Endodermal cell (in vitro differentiated cells): ENCODE data around the gene TUBA8. TPM values are rescaled to one million over a fixed set of nuclear protein-coding genes. Genes with fewer than 3 reads are reported as not detected.

Experiments
- DNase-seq: peaks from one replicate; pipeline ENCODE4 v3.0.0-alpha.2; 2017
- H3K27ac ChIP-seq: 2 replicates; pipeline ENCODE4 v1.5.1; 2013; ENCODE audit warnings: mild to moderate bottlenecking, low read depth, low read length, moderate library complexity
- H3K27me3 ChIP-seq: 2 replicates; pipeline ENCODE4 v1.6.1; 2013; ENCODE audit warnings: mild to moderate bottlenecking, low read length, moderate library complexity; ENCODE audit not compliant: insufficient read depth, control insufficient read depth, poor library complexity, severe bottlenecking
- H3K36me3 ChIP-seq: 2 replicates; pipeline ENCODE4 v1.7.0; 2013; ENCODE audit warnings: mild to moderate bottlenecking, low read length, moderate library complexity; ENCODE audit not compliant: control insufficient read depth, insufficient read depth
- H3K4me1 ChIP-seq: one replicate; pipeline ENCODE4 v1.7.0; 2013; ENCODE audit warnings: low read length; ENCODE audit not compliant: control insufficient read depth, insufficient read depth
- H3K4me3 ChIP-seq: 2 replicates; pipeline ENCODE4 v1.5.1; 2013; ENCODE audit warnings: mild to moderate bottlenecking, low read length, moderate library complexity
- H3K9ac ChIP-seq: 2 replicates; pipeline ENCODE4 v1.6.1; 2013; ENCODE audit warnings: mild to moderate bottlenecking, low read length, moderate library complexity; ENCODE audit not compliant: poor library complexity, severe bottlenecking; ENCODE audit errors: extremely low read depth
- H3K9me3 ChIP-seq: 2 replicates; pipeline ENCODE4 v1.6.1; 2013; ENCODE audit warnings: mild to moderate bottlenecking, low read length, moderate library complexity; ENCODE audit not compliant: control insufficient read depth
- H3K27ac Mint-ChIP-seq: 2 replicates; pipeline ENCODE4 v1.8.0; 2020; ENCODE audit warnings: mixed read lengths
- H3K27me3 Mint-ChIP-seq: 2 replicates; pipeline ENCODE4 v1.8.0; 2021; ENCODE audit warnings: mild to moderate bottlenecking, mixed read lengths; ENCODE audit not compliant: insufficient read depth
- H3K36me3 Mint-ChIP-seq: 2 replicates; pipeline ENCODE4 v1.8.0; 2020; ENCODE audit warnings: low read depth, mixed read lengths
- H3K4me1 Mint-ChIP-seq: 2 replicates; pipeline ENCODE4 v1.8.0; 2020; ENCODE audit warnings: mixed read lengths
- H3K4me3 Mint-ChIP-seq: 2 replicates; pipeline ENCODE4 v1.8.0; 2020; ENCODE audit warnings: mild to moderate bottlenecking, moderate library complexity, mixed read lengths
- H3K9me3 Mint-ChIP-seq: 2 replicates; pipeline ENCODE4 v1.8.0; 2020; ENCODE audit warnings: mild to moderate bottlenecking, mixed read lengths
- WGBS, 2 experiments: methylation state at CpG; one replicate each; pipeline versions ENCODE4 v1.1.5 to v1.1.7; 2013; ENCODE audit warnings: missing lambda C conversion rate in 2 of 2, mixed read lengths in 1 of 2; ENCODE audit not compliant: insufficient coverage in 1 of 2, insufficient read length in 1 of 2; 5-methylcytosine and 5-hydroxymethylcytosine counted together
- total RNA-seq, 2 donors: library from RNA; stranded (reverse); fragmentation: NEBNext Ultra II Directional in 1 of 2; extraction: Animal tissue kit (Norgen Biotek cat#: 25700) in 1 of 2; gene quantifications; 2 replicates in 1 of 2; 3 replicates in 1 of 2; pipeline ENCODE4 v1.2.1, GENCODE V29; 2021
- TF ChIP-seq, protein P1 (sequence below): fragments of 200-600 bp; sonication (generic); conservative IDR thresholded peaks from 2 replicates; pipeline ENCODE4 v1.5.0; 2021; ENCODE audit warnings: antibody characterized with exemption, mild to moderate bottlenecking

TUBA8 gene
- total RNA-seq, 2 donors from 2014 or later: 0.58 to 0.66 TPM

DNA sequence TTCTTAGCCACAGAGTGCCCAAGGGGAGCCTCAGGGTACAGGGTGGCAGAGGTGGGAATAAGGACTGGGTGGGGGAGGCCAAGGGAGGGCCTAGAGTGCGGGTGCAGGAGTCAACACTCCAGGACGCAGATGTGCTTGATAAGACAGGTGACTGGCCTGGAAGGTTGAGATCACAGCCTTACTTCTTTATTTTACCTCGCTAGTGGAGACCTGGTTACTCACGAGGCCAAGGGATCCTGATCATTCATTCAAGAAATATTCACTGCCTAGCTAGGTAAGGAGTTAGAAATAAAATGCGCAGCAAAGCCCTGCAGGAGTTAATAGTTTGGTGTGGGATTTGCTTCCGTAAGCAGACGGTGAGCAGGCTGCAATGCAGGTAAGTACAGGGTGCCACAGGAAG is 46.0 kb upstream of the TUBA8 start:
- H3K36me3 ChIP-seq: no peaks in the 10 kb centered on the region
- no peaks in the 10 kb centered on the region for H3K4me1 ChIP-seq
- no peaks in the 10 kb centered on the region for H3K9me3 ChIP-seq
- no peak overlapping the region for H3K4me3 Mint-ChIP-seq
- TF ChIP-seq, protein P1, sequence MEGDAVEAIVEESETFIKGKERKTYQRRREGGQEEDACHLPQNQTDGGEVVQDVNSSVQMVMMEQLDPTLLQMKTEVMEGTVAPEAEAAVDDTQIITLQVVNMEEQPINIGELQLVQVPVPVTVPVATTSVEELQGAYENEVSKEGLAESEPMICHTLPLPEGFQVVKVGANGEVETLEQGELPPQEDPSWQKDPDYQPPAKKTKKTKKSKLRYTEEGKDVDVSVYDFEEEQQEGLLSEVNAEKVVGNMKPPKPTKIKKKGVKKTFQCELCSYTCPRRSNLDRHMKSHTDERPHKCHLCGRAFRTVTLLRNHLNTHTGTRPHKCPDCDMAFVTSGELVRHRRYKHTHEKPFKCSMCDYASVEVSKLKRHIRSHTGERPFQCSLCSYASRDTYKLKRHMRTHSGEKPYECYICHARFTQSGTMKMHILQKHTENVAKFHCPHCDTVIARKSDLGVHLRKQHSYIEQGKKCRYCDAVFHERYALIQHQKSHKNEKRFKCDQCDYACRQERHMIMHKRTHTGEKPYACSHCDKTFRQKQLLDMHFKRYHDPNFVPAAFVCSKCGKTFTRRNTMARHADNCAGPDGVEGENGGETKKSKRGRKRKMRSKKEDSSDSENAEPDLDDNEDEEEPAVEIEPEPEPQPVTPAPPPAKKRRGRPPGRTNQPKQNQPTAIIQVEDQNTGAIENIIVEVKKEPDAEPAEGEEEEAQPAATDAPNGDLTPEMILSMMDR: no peak
- no peak overlapping the region for H3K4me3 ChIP-seq
- WGBS, 2 experiments: 95% methylated on average over 3 to 7 of the region's 7 CpGs
- no peak overlapping the region for H3K27ac Mint-ChIP-seq
- DNase-seq: no peak
- peaks cover 13% of the 10 kb centered on the region for H3K27me3 ChIP-seq
- H3K27me3 Mint-ChIP-seq: peaks cover 24% of the 10 kb centered on the region
- no peaks in the 10 kb centered on the region for H3K36me3 Mint-ChIP-seq
- H3K9ac ChIP-seq: no peak overlapping the region
- H3K27ac ChIP-seq: no peak overlapping the region
- peaks cover 12% of the 10 kb centered on the region for H3K4me1 Mint-ChIP-seq
- H3K9me3 Mint-ChIP-seq: no peaks in the 10 kb centered on the region

DNA sequence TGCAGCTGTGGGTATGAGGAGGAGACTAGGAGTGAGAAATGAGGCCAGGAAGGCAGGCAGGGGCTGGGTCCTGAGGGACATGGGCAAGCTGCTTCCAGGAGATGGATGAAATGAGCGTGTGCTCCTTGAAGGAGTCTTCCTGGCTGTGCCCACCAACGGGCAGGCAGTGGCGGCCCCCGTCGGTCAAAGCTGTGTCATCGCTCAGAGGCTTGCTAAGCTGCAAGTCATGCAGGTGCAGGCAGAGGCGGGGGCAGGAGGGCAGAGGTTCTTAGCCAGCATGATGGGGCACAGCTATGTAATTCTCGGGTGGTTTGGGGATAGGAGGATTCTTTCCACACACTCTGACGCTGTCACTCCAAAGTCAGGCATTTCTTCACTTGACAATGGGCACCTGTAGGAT is 45.4 kb upstream of the TUBA8 start:
- H3K4me3 ChIP-seq: no peak overlapping the region
- no peak overlapping the region for H3K9ac ChIP-seq
- DNase-seq: peak; percentile 81
- TF ChIP-seq, protein P1: peak; percentile 57
- peaks cover 13% of the 10 kb centered on the region for H3K27me3 ChIP-seq
- WGBS, 2 experiments: 68 to 75% methylated on average over 6 to 9 of the region's 9 CpGs
- Mint-ChIP-seq H3K36me3 (no peaks in the 10 kb centered on the region), H3K4me3 (no peak overlapping the region), H3K4me1 (peaks cover 12% of the 10 kb centered on the region), H3K27ac (no peak overlapping the region), H3K27me3 (peaks cover 24% of the 10 kb centered on the region), H3K9me3 (no peaks in the 10 kb centered on the region)
- no peaks in the 10 kb centered on the region for H3K36me3 ChIP-seq
- H3K9me3 ChIP-seq: no peaks in the 10 kb centered on the region
- H3K4me1 ChIP-seq: no peaks in the 10 kb centered on the region
- no peak overlapping the region for H3K27ac ChIP-seq

DNA sequence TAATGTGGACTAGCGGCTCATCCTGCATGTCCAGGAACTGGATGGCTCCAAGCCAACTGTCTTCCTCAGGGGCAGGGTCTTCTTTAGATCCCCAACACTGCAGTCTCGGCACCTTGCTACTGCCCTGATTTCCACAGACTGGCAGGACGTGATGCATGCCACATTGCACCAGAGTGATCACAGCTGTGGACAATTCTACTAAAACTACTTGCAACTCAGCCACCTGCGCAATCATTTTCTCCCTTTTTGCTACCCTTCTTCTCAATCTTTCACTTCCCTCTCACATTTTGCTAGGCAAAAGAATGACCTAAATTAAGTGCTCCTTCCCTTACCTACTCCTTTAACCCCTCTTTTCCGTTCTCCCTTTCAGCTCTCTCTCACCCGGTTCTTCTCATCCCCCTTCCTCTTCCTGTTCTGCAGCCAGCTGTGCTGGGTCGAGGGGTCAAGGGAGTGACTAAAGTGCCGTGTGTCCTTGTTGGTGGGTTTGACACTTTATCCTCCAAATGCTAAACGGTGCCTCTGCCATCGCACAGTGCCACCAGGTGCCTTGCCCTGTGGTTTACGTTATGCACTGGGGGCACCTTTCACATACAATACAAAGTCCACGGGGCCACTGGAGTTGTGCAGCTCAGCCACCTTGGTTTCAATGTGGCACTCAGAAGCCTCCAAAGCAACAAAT is 44.3 kb upstream of the TUBA8 start:
- DNase-seq: no peak
- Histone ChIP-seq H3K9me3 (no peaks in the 10 kb centered on the region), H3K27ac (no peak overlapping the region), H3K9ac (no peak overlapping the region), H3K4me3 (no peak overlapping the region), H3K27me3 (peaks cover 13% of the 10 kb centered on the region), H3K4me1 (no peaks in the 10 kb centered on the region), H3K36me3 (no peaks in the 10 kb centered on the region)
- H3K36me3 Mint-ChIP-seq: no peaks in the 10 kb centered on the region
- TF ChIP-seq, protein P1: no peak
- WGBS, 2 experiments: 88 to 94% methylated on average over 6 to 12 of the region's 12 CpGs
- no peak overlapping the region for H3K27ac Mint-ChIP-seq
- H3K9me3 Mint-ChIP-seq: no peaks in the 10 kb centered on the region
- H3K4me3 Mint-ChIP-seq: no peak overlapping the region
- peaks cover 24% of the 10 kb centered on the region for H3K27me3 Mint-ChIP-seq
- H3K4me1 Mint-ChIP-seq: peaks cover 4% of the 10 kb centered on the region
